GM21447 (cell line): ENCODE results near the gene OR8B4.
"Not testable (repeated sequence)": the region's sequence is repeated elsewhere in the genome, so short reads cannot be mapped to it uniquely, and the experiment has no call there.

Source experiments
- ATAC-seq: cut with Tn5 transposase; IDR thresholded peaks from one replicate; pipeline ENCODE4 v1.9.1; 2021; ENCODE audit not compliant: unreplicated experiment

OR8B4 gene

DNA sequence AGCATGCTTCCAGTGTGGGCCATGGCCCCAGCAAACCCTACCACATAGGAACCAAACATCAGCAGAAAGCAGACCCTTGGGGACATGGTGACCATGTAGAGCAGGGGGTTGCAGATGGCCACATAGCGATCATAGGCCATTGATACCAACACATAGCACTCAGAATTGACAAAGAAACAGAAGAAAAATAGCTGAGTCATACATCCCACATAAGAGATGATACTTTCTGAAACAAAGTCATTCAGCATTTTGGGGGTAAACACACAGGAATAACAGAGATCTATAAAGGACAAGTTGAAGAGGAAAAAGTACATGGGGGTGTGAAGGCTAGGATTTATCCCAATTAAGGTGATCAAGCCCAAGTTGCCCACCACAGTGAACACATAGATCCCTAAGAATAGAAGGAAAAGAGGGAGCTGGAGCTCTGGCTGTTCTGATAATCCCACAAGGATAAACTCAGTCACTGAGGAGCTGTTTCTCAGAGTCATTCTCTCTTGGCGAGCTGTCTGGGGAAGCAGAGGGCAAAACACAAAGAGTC, at the start of gene OR8B4:
Gene OR8B4 (minus strand): TSS at position 488 of the 538 bp plus-strand sequence. CDS start 0 bp downstream, at position 488.
- no peak for ATAC-seq

GRCh38 chr11:124474079-124474478, 49.4 kb upstream of the OR8B4 start:
- no peak for ATAC-seq

GRCh38 chr11:124473476-124473875, 48.8 kb upstream of the OR8B4 start:
- no peak for ATAC-seq

DNA sequence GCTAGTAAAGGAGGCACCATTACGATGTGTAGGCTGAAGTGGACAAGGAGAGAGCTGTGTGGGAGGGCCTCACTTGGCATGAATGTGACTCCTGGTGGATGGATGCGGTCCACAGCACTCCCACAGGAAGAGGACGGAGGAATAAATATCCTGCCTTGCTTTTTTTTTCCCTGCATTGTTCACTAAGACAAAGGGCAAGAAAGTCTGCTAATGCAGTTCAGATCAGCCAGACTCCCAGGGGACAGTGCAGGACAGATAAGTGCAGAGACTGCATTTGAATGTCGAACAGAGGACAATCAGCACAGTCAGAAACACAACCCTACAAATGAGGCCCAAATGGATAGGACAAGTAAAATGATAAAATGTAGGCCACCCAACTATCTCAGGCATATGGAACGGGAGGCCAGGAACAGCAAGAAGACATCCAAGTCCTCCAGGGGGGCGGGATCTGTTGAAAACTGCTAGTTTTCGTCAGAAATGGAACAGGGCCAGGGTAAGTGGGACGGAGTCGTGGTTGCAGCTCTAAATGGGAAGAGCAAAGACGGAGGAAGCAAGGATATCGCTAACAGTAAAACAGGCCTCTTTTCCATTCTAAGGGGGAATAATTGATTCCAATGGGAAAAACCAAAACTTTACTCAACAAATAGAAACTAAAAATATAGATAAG, 46.0 kb upstream of the OR8B4 start:
- ATAC-seq: no peak

- no peak for ATAC-seq
Measured at GRCh38 chr11:124467381-124467927, 42.8 kb upstream of the OR8B4 start.

- ATAC-seq: no peak
Measured at GRCh38 chr11:124465368-124465767, 40.7 kb upstream of the OR8B4 start.

GRCh38 chr11:124463990-124464389, 39.3 kb upstream of the OR8B4 start:
- no peak for ATAC-seq

DNA sequence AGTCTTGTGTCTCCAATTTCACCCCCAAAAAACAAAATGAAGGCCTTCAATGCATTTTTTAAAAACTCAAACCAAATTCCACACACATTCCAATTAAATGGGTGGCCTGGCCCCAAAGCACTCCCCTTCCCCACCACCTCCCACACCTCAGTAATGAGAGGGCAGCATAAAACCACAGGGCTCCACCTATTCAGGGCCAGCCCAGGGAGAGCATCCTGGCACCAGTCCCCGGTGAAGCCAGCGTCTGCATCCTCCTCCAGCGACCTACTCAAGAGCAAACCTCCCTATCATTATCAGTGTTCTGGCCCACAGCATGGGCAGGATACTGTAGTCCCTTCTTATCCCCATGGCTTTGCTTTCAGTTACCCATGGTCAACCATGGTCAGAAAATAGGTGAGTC, 38.7 kb upstream of the OR8B4 start:
- ATAC-seq: no peak

- ATAC-seq: no peak
Measured at GRCh38 chr11:124460459-124460858, 35.8 kb upstream of the OR8B4 start.

DNA sequence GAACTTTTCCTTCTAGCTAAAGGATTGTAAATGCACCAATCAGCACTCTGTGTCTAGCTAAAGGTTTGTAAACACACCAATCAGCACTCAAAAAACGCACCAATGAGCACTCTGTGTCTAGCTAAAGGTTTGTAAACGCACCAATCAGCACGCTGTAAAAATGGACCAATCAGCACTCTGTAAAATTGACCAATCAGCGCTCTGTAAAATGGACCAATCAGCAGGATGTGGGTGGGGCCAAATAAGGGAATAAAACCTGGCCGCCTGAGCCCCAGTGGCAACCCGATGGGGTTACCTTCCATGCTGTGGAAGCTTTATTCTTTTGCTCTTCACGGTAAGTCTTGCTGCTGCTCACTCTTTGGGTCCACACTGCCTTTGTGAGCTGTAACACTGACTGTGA, 34.7 kb upstream of the OR8B4 start:
- ATAC-seq: not testable (repeated sequence)

GRCh38 chr11:124454552-124454951, 29.9 kb upstream of the OR8B4 start:
- ATAC-seq: no peak

DNA sequence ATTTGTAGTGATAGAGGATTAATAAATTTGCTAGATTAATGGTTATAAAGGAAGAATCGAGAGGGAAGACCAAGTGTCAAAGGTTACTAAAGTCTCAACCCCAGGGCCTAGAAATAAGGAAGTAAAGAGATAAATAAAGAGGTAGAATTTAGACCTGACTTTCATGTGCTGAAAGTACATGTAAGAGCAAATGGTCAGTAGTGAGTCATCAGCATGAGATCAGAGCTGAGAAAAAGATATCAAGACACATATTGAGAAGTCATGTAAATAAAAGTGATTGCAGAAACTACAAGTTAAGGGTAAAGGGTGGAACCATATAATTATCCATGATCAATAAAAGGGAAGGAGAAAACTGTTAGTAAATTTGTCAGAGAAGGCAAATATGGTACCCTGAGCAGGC, 22.2 kb upstream of the OR8B4 start:
- ATAC-seq: no peak

DNA sequence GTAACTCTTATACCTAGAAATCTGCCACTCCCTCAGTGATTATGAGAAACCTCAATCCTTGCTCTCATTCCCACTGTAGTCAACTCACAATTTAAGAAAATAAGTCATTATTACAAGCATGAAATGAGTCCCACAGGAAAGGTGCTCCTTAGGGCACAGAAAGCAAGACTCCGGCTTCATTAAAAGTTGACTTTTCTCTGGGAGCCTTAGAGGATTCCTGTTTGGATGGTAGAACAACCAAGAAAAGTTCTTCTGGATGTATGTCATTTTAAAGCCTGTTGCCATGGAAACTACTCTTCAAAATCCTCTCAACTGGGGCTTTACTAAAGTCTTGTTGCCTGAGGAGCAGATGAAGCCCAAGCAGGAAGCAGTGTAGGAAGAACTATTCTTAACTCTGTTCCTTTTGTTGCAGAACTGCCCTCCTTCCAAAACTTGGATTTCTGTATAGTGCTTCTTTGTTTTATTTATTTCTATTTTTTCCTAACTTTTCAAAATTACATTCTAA, 21.0 kb upstream of the OR8B4 start, which contains the start of gene OR8B8:
Gene OR8B8 (minus strand): TSS at position 51 of the 505 bp plus-strand sequence. CDS start 4,611 bp downstream, outside the sequence.
- no peak for ATAC-seq

GRCh38 chr11:124442847-124443246, 18.2 kb upstream of the OR8B4 start:
- no peak for ATAC-seq

GRCh38 chr11:124442442-124442841, 17.8 kb upstream of the OR8B4 start:
- ATAC-seq: no peak

GRCh38 chr11:124441519-124441918, 16.8 kb upstream of the OR8B4 start:
- no peak for ATAC-seq

DNA sequence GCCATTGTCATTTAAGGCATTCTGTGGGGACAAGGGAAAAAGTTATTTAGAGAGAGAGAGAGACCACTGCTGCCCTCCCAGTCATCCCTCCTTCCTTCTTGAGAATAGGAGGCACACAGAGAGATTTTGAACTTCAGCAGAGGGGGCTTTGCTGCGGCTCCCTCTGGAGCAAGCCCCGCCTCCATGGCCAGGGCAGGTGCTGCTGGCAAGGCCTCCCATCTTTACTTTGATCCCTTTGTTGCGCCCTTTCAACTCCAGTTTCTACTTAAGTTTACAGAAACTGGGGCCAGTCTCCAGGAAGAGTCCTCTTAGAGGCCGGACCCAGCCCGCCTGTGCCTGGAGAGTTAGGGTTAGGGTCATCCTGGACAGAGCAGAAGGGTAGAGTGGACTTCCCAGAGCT, 16.4 kb upstream of the OR8B4 start:
- no peak for ATAC-seq

DNA sequence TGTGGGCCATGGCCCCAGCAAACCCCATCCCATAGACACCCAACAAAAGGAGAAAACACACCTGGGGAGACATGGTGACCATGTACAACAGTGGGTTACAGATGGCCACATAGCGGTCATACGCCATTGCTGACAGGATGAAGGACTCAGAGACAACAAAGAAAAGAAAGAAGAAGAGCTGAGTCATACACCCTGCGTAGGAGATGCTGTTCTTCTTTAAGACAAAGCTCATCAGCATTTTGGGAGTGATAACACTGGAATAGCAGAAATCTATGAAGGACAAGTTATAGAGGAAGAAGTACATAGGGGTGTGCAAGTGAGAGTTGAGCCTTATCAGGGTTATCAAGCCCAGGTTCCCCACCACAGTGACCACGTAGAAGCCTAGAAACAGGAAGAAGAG, 15.9 kb upstream of the OR8B4 start:
- ATAC-seq: no peak

- no peak for ATAC-seq
Measured at GRCh38 chr11:124434699-124435098, 10.0 kb upstream of the OR8B4 start.

- no peak for ATAC-seq
Measured at GRCh38 chr11:124429599-124429998, 4.9 kb upstream of the OR8B4 start.

GRCh38 chr11:124421043-124421442, 3.6 kb downstream of the OR8B4 start:
- no peak for ATAC-seq

DNA sequence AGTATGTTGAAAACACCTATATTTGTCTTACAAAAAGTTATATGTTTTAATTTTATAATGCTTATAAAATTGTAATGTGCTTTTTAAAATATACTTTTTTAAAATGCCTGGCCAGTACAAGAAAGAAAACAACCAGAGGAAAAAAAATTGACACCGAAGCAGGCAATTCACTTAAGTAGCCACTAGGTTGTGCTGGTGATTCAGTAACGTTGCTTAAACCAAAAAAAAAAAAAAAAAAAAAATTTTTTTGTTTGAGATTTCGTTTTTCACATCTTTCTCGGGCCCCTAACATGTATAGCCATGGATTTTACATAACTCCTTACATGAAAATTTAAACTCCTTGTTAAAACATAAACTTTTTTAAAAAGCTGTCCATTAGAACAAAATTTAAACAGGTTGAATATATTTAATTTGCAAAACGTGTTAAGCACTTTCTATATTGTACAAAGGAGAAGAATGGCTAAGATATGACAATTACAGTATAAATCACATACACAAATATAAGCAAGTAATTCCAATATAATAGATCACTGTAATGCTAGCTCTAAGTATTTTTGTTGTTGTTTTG, 9.2 kb downstream of the OR8B4 start:
- no peak for ATAC-seq
